GM23338 (cell line): ENCODE measurements around the gene GUCA2A. TPM values are rescaled to one million over a fixed set of nuclear protein-coding genes. Genes with fewer than 3 reads are reported as not detected.

Experiments
- ATAC-seq: fragments of 200-7000 bp; cut with Tn5 transposase; 3 replicates; pipeline ENCODE4 v1.9.1; 2020
- DNase-seq: peaks from one replicate; pipeline ENCODE4 v3.0.0-alpha.2; 2015; ENCODE audit warnings: low spot score
- H2AFZ ChIP-seq: fragments of 200-600 bp; sonication (generic); 2 replicates; pipeline ENCODE4 v1.8.0; 2016; ENCODE audit warnings: antibody characterized with exemption, mild to moderate bottlenecking, moderate library complexity
- H3F3A ChIP-seq: fragments of 200-600 bp; sonication (generic); replicated peaks from 2 replicates; pipeline ENCODE4 v1.8.0; 2017; ENCODE audit warnings: antibody characterized with exemption, mixed run types, low read depth
- H3K27ac ChIP-seq: fragments of 200-600 bp; sonication (generic); 2 replicates; pipeline ENCODE4 v1.6.1; 2016; ENCODE audit warnings: low read depth
- H3K27me3 ChIP-seq: fragments of 200-600 bp; sonication (generic); 2 replicates; pipeline ENCODE4 v1.8.0; 2016; ENCODE audit warnings: mild to moderate bottlenecking, mixed run types, moderate library complexity; ENCODE audit not compliant: insufficient read depth
- H3K36me3 ChIP-seq: fragments of 200-600 bp; sonication (generic); 2 replicates; pipeline ENCODE4 v1.8.0; 2016; ENCODE audit warnings: mild to moderate bottlenecking; ENCODE audit not compliant: insufficient read depth
- H3K4me1 ChIP-seq: fragments of 200-600 bp; sonication (generic); 2 replicates; pipeline ENCODE4 v1.8.0; 2016; ENCODE audit warnings: mild to moderate bottlenecking, moderate library complexity; ENCODE audit not compliant: insufficient read depth
- H3K4me2 ChIP-seq: fragments of 200-600 bp; sonication (generic); 2 replicates; pipeline ENCODE4 v1.7.1; 2017; ENCODE audit warnings: mixed run types
- H3K4me3 ChIP-seq: fragments of 200-600 bp; sonication (generic); 2 replicates; pipeline ENCODE4 v1.6.1; 2016; ENCODE audit warnings: mixed run types
- H3K79me2 ChIP-seq: fragments of 200-600 bp; sonication (generic); replicated peaks from 2 replicates; pipeline ENCODE4 v1.8.0; 2017; ENCODE audit warnings: mild to moderate bottlenecking; ENCODE audit not compliant: insufficient read depth
- H3K9me2 ChIP-seq: fragments of 200-600 bp; sonication (generic); 2 replicates; pipeline ENCODE4 v1.8.0; 2017; ENCODE audit not compliant: insufficient read depth
- H4K20me1 ChIP-seq: fragments of 200-600 bp; sonication (generic); replicated peaks from 2 replicates; pipeline ENCODE4 v1.8.0; 2017; ENCODE audit warnings: mild to moderate bottlenecking; ENCODE audit not compliant: insufficient read depth
- H3K27ac Mint-ChIP-seq: 2 replicates; pipeline ENCODE4 v1.8.0; 2020; ENCODE audit warnings: inconsistent platforms, mild to moderate bottlenecking, moderate library complexity, mixed read lengths
- H3K27me3 Mint-ChIP-seq: 3 replicates; pipeline ENCODE4 v1.8.0; 2022; ENCODE audit warnings: low read depth, mild to moderate bottlenecking, moderate library complexity, mixed read lengths, inconsistent platforms; ENCODE audit not compliant: insufficient read depth, poor library complexity
- H3K36me3 Mint-ChIP-seq: 3 replicates; pipeline ENCODE4 v1.8.0; 2021; ENCODE audit warnings: low read depth, mild to moderate bottlenecking, inconsistent platforms, moderate library complexity, mixed read lengths
- H3K4me1 Mint-ChIP-seq: 3 replicates; pipeline ENCODE4 v1.8.0; 2020; ENCODE audit warnings: mild to moderate bottlenecking, inconsistent platforms, mixed read lengths
- H3K4me3 Mint-ChIP-seq: 3 replicates; pipeline ENCODE4 v1.8.0; 2021; ENCODE audit warnings: moderate library complexity, mild to moderate bottlenecking, inconsistent platforms, mixed read lengths
- H3K9me3 Mint-ChIP-seq: 3 replicates; pipeline ENCODE4 v1.8.0; 2020; ENCODE audit warnings: moderate library complexity, mild to moderate bottlenecking, inconsistent platforms, mixed read lengths
- CREB1 ChIP-seq: fragments of 250-450 bp; sonication (Bioruptor Pico); IDR thresholded peaks from 2 replicates; pipeline ENCODE4 v1.5.0; 2020; ENCODE audit warnings: low read depth, mild to moderate bottlenecking, moderate library complexity
- ETS1 ChIP-seq: IDR thresholded peaks from 2 replicates; pipeline ENCODE4 v1.6.1; 2016; ENCODE audit warnings: antibody characterized with exemption
- JUNB ChIP-seq: IDR thresholded peaks from one replicate; pipeline ENCODE4 v1.6.1; 2016; ENCODE audit warnings: antibody characterized with exemption; ENCODE audit not compliant: unreplicated experiment
- NANOG ChIP-seq: IDR thresholded peaks from 2 replicates; pipeline ENCODE4 v1.6.1; 2016; ENCODE audit warnings: antibody characterized with exemption, borderline replicate concordance
- STAT1 ChIP-seq: IDR thresholded peaks from one replicate; pipeline ENCODE4 v1.6.1; 2016; ENCODE audit warnings: antibody characterized with exemption; ENCODE audit not compliant: unreplicated experiment
- ZNF331 ChIP-seq: fragments of 250-450 bp; sonication (Bioruptor Pico); IDR thresholded peaks from 2 replicates; pipeline ENCODE4 v1.5.0; 2020; ENCODE audit warnings: low read depth, mild to moderate bottlenecking, moderate library complexity
- polyA plus RNA-seq: library from polyadenylated mRNA; unstranded; fragments of >200 nt; fragmentation: Nextera tagmentation; extraction: Ambion mirVana; gene quantifications from 2 replicates; pipeline ENCODE4 v1.2.1, GENCODE V29; 2016
- total RNA-seq: library from RNA; depleted of rRNA; stranded (reverse); fragments of >200 nt; shearing (Covaris generic); gene quantifications from 2 replicates; pipeline ENCODE4 v1.2.3, GENCODE V29; 2014
- TF ChIP-seq, protein P1 (sequence below): IDR thresholded peaks from one replicate; pipeline ENCODE4 v1.6.1; 2018; ENCODE audit warnings: antibody characterized with exemption; ENCODE audit not compliant: unreplicated experiment
- TF ChIP-seq, protein P2 (sequence below): fragments of 250-450 bp; sonication (Bioruptor Pico); IDR thresholded peaks from 2 replicates; pipeline ENCODE4 v1.5.0; 2020; ENCODE audit warnings: mild to moderate bottlenecking, moderate library complexity

The GUCA2A gene
- total and polyA plus RNA-seq, 2 experiments from 2014 or later, result not detected

DNA sequence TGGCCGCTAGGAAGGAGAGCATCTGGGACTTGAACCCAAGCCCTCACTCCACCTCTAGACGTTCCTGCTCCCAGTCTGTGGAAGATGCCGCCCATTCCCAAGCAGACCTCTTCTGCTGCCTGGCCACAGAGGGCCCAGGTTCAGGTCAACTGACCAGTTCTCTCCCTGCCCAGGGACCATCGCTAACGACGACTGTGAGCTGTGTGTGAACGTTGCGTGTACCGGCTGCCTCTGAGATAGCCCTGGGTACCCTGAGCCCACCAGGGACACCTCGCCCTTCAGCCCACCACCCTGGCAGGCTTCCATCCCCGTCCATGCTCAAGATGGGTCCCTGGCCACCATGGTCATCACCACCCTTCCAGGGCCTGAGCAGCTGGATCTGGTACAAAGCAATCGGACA is 9.2 kb downstream of the GUCA2A start (continued):
- TF ChIP-seq, protein P1, sequence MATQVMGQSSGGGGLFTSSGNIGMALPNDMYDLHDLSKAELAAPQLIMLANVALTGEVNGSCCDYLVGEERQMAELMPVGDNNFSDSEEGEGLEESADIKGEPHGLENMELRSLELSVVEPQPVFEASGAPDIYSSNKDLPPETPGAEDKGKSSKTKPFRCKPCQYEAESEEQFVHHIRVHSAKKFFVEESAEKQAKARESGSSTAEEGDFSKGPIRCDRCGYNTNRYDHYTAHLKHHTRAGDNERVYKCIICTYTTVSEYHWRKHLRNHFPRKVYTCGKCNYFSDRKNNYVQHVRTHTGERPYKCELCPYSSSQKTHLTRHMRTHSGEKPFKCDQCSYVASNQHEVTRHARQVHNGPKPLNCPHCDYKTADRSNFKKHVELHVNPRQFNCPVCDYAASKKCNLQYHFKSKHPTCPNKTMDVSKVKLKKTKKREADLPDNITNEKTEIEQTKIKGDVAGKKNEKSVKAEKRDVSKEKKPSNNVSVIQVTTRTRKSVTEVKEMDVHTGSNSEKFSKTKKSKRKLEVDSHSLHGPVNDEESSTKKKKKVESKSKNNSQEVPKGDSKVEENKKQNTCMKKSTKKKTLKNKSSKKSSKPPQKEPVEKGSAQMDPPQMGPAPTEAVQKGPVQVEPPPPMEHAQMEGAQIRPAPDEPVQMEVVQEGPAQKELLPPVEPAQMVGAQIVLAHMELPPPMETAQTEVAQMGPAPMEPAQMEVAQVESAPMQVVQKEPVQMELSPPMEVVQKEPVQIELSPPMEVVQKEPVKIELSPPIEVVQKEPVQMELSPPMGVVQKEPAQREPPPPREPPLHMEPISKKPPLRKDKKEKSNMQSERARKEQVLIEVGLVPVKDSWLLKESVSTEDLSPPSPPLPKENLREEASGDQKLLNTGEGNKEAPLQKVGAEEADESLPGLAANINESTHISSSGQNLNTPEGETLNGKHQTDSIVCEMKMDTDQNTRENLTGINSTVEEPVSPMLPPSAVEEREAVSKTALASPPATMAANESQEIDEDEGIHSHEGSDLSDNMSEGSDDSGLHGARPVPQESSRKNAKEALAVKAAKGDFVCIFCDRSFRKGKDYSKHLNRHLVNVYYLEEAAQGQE, result no peak
- TF ChIP-seq ZNF331 (CRISPR knock-in tag) (no peak), STAT1 (no peak), JUNB (no peak), CREB1 (CRISPR knock-in tag) (no peak), NANOG (no peak)

DNA sequence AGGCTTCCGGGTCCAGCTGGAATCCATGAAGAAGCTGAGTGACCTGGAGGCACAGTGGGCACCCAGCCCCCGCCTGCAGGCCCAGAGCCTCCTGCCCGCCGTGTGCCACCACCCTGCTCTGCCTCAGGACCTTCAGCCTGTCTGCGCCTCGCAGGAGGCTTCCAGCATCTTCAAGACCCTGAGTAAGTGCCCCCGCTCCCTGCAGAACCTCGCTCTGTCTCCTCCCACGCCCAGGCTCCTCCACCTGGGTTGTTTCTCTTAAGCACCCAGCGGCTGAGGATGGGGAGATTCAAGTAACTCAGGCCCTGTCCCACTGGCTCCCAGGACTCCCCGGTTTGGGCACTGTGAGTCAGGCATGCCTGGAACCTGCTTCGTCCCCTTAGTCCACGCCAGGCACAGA is 9.9 kb downstream of the GUCA2A start:
- Mint-ChIP-seq H3K4me1 (no peaks in the 10 kb centered on the region), H3K27ac (no peak overlapping the region), H3K27me3 (peaks cover 7% of the 10 kb centered on the region), H3K36me3 (no peaks in the 10 kb centered on the region), H3K9me3 (no peaks in the 10 kb centered on the region), H3K4me3 (no peak overlapping the region)
- Histone ChIP-seq H2AFZ (no peak overlapping the region), H3K4me1 (no peaks in the 10 kb centered on the region), H3K27ac (no peak overlapping the region), H3K27me3 (no peaks in the 10 kb centered on the region), H3K4me2 (no peak overlapping the region), H3F3A (no peaks in the 10 kb centered on the region), H4K20me1 (no peaks in the 10 kb centered on the region), H3K79me2 (no peaks in the 10 kb centered on the region), H3K9me2 (0 out of 2 replicates have a peak, but pooled peaks cover 4% of the 10 kb centered on the region), H3K4me3 (no peak overlapping the region), H3K36me3 (no peaks in the 10 kb centered on the region)
- no peak for DNase-seq
- no peak for TF ChIP-seq ZNF331 (CRISPR knock-in tag)
- no peak for TF ChIP-seq ETS1
- TF ChIP-seq, protein P2, sequence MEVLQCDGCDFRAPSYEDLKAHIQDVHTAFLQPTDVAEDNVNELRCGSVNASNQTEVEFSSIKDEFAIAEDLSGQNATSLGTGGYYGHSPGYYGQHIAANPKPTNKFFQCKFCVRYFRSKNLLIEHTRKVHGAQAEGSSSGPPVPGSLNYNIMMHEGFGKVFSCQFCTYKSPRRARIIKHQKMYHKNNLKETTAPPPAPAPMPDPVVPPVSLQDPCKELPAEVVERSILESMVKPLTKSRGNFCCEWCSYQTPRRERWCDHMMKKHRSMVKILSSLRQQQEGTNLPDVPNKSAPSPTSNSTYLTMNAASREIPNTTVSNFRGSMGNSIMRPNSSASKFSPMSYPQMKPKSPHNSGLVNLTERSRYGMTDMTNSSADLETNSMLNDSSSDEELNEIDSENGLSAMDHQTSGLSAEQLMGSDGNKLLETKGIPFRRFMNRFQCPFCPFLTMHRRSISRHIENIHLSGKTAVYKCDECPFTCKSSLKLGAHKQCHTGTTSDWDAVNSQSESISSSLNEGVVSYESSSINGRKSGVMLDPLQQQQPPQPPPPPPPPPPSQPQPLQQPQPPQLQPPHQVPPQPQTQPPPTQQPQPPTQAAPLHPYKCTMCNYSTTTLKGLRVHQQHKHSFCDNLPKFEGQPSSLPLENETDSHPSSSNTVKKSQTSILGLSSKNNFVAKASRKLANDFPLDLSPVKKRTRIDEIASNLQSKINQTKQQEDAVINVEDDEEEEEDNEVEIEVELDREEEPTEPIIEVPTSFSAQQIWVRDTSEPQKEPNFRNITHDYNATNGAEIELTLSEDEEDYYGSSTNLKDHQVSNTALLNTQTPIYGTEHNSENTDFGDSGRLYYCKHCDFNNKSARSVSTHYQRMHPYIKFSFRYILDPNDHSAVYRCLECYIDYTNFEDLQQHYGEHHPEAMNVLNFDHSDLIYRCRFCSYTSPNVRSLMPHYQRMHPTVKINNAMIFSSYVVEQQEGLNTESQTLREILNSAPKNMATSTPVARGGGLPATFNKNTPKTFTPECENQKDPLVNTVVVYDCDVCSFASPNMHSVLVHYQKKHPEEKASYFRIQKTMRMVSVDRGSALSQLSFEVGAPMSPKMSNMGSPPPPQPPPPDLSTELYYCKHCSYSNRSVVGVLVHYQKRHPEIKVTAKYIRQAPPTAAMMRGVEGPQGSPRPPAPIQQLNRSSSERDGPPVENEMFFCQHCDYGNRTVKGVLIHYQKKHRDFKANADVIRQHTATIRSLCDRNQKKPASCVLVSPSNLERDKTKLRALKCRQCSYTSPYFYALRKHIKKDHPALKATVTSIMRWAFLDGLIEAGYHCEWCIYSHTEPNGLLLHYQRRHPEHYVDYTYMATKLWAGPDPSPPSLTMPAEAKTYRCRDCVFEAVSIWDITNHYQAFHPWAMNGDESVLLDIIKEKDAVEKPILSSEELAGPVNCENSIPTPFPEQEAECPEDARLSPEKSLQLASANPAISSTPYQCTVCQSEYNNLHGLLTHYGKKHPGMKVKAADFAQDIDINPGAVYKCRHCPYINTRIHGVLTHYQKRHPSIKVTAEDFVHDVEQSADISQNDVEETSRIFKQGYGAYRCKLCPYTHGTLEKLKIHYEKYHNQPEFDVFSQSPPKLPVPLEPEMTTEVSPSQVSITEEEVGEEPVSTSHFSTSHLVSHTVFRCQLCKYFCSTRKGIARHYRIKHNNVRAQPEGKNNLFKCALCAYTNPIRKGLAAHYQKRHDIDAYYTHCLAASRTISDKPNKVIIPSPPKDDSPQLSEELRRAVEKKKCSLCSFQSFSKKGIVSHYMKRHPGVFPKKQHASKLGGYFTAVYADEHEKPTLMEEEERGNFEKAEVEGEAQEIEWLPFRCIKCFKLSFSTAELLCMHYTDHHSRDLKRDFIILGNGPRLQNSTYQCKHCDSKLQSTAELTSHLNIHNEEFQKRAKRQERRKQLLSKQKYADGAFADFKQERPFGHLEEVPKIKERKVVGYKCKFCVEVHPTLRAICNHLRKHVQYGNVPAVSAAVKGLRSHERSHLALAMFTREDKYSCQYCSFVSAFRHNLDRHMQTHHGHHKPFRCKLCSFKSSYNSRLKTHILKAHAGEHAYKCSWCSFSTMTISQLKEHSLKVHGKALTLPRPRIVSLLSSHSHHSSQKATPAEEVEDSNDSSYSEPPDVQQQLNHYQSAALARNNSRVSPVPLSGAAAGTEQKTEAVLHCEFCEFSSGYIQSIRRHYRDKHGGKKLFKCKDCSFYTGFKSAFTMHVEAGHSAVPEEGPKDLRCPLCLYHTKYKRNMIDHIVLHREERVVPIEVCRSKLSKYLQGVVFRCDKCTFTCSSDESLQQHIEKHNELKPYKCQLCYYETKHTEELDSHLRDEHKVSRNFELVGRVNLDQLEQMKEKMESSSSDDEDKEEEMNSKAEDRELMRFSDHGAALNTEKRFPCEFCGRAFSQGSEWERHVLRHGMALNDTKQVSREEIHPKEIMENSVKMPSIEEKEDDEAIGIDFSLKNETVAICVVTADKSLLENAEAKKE, result no peak
- no peak for TF ChIP-seq JUNB
- no peak for TF ChIP-seq NANOG
- no peak for TF ChIP-seq STAT1
- TF ChIP-seq, protein P1, result no peak
- no peak for ATAC-seq
